Ovary (tissue), 9 donors: ENCODE results near the gene DDX46. TPM values are rescaled to one million over a fixed set of nuclear protein-coding genes. Genes with fewer than 3 reads are reported as not detected.

Experiments used
- DNase-seq, 5 donors: peaks; one replicate each; pipeline ENCODE4 v3.0.0-alpha.2; 2019 to 2020
- H3K27ac ChIP-seq, 2 donors: fragments of 200-600 bp; one replicate each; pipeline versions ENCODE4 v1.5.1 to v1.8.0; 2019 to 2022
- H3K27me3 ChIP-seq: fragments of 200-600 bp; one replicate; pipeline ENCODE4 v1.8.0; 2022
- H3K36me3 ChIP-seq: fragments of 200-600 bp; sonication (generic); one replicate; pipeline ENCODE4 v1.5.1; 2019
- H3K4me1 ChIP-seq: one replicate; pipeline ENCODE4 v1.8.1; 2013; ENCODE audit warnings: mild to moderate bottlenecking, moderate library complexity; ENCODE audit not compliant: insufficient read depth
- H3K4me3 ChIP-seq: fragments of 200-600 bp; sonication (generic); one replicate; pipeline ENCODE4 v1.5.1; 2017
- H3K9me3 ChIP-seq, 2 donors: fragments of 200-600 bp in 1 of 2; sonication (generic) in 1 of 2; one replicate each; pipeline versions ENCODE4 v1.5.1 to v1.8.1; 2013 to 2019; ENCODE audit warnings: mild to moderate bottlenecking in 1 of 2, moderate library complexity in 1 of 2
- CTCF ChIP-seq, 3 donors: fragments of 450-650 bp in 2 of 3; fragments of 200-600 bp in 1 of 3; IDR thresholded peaks; one replicate each; pipeline versions ENCODE4 v1.5.1 to v1.8.0; 2016 to 2022; ENCODE audit warnings: antibody characterized with exemption in 3 of 3, mild to moderate bottlenecking in 1 of 3
- EP300 ChIP-seq: sonication (generic); formaldehyde crosslinking; IDR thresholded peaks from one replicate; pipeline ENCODE4 v1.6.1; 2017; ENCODE audit warnings: antibody characterized with exemption
- POLR2A ChIP-seq: fragments of 450-650 bp; IDR thresholded peaks from one replicate; pipeline ENCODE4 v1.6.1; 2017; ENCODE audit warnings: antibody characterized with exemption, mild to moderate bottlenecking, moderate library complexity
- WGBS, 3 donors: extraction: QIAGEN DNeasy Blood & Tissue Kit in 1 of 3; methylation state at CpG; one replicate each; pipeline versions ENCODE4 v1.1.5 to v1.1.7; 2013 to 2017; 5-methylcytosine and 5-hydroxymethylcytosine counted together
- intact Hi-C, 4 donors: fragments of 100-400 bp; cut with DNase I; formaldehyde crosslinking; loops; one replicate each; pipeline versions ENCODE4 v1.11.0 to v1.15.1; 2022 to 2023
- polyA plus RNA-seq, 2 donors: library from polyadenylated mRNA; stranded (reverse); fragments of 200-250 nt in 1 of 2; fragments of 350-450 nt in 1 of 2; fragmentation: Illumina TruSeq in 1 of 2; extraction: RNeasy Lipid Tissue Mini Kit (QIAGEN cat#74804) in 1 of 2; gene quantifications; one replicate each; pipeline ENCODE4 v1.2.3, GENCODE V29; 2013 to 2014
- total RNA-seq, 7 donors: library from RNA; depleted of rRNA in 2 of 7; stranded (reverse); fragments of >200 nt in 2 of 7; fragmentation: NEBNext Ultra II Directional in 3 of 7; extraction: Animal tissue kit (Norgen Biotek cat#: 25700) in 3 of 7; gene quantifications; one replicate each; pipeline versions ENCODE4 v1.1.0 to v1.2.4, GENCODE V29; 2016 to 2023
- donor health status: DM: no; HTN: no; CAD: no; lungs with moderate emphysema.
- donor health status: DM: no; HTN: no; CAD: no.
- donor health status: Bipolar disorder and iron deficiency.
- donor health status: DM: yes; HTN: yes; CAD: no.
- donor health status: DM: no; HTN: no; CAD: no.
- donor health status: DM: yes; HTN: yes; CAD: no.

DDX46 gene
- total and polyA plus RNA-seq, 9 donors = 17.8 to 54.7 (median 40.2) TPM

- Histone ChIP-seq H3K4me1 (no peaks in the 10 kb centered on the region), H3K4me3 (no peak overlapping the region), H3K36me3 (no peaks in the 10 kb centered on the region), H3K9me3 (no peaks in the 10 kb centered on the region), H3K27me3 (no peaks in the 10 kb centered on the region), H3K27ac (no peak overlapping the region)
- WGBS, 3 donors = 81 to 97% (median 93%) methylated on average over 2 of the region's 2 CpGs
- DNase-seq = no peak
- TF ChIP-seq POLR2A = no peak
- TF ChIP-seq EP300 = no peak
- no peak for TF ChIP-seq CTCF (IDR thresholded peaks at IDR 0.05)
- intact Hi-C loops = no loop called here
Observed at GRCh38 chr5:134777366-134777765, 18.8 kb downstream of the DDX46 start.

GRCh38 chr5:134784241-134784920 lies 25.8 kb downstream of the DDX46 start:
- intact Hi-C loops = no loop called here
- WGBS, 3 donors = 54 to 58% (median 54%) methylated on average over 4 of the region's 4 CpGs
- no peaks in the 10 kb centered on the region for H3K36me3 ChIP-seq

GRCh38 chr5:134784946-134785620 lies 26.5 kb downstream of the DDX46 start:
- no peaks in the 10 kb centered on the region for H3K4me1 ChIP-seq
- no peaks in the 10 kb centered on the region for H3K36me3 ChIP-seq
- H3K27ac ChIP-seq = no peak overlapping the region
- intact Hi-C loops = no loop called here
- no peaks in the 10 kb centered on the region for H3K9me3 ChIP-seq
- DNase-seq = no peak
- no peak for TF ChIP-seq POLR2A
- H3K4me3 ChIP-seq = no peak overlapping the region
- 40 to 53% (median 41%) methylated on average over 3 of the region's 3 CpGs for WGBS, 3 donors
- no peaks in the 10 kb centered on the region for H3K27me3 ChIP-seq

More at GRCh38 chr5:134784241-134784920, 25.8 kb downstream of the DDX46 start:
- no peaks in the 10 kb centered on the region for H3K9me3 ChIP-seq
- no peak overlapping the region for H3K4me3 ChIP-seq
- no peaks in the 10 kb centered on the region for H3K4me1 ChIP-seq
- no peak for TF ChIP-seq POLR2A
- TF ChIP-seq CTCF (IDR thresholded peaks at IDR 0.05) = no peak
- no peak for TF ChIP-seq EP300
- no peak overlapping the region for H3K27ac ChIP-seq
- H3K27me3 ChIP-seq = no peaks in the 10 kb centered on the region
- no peak for DNase-seq

GRCh38 chr5:134787692-134788091 lies 29.1 kb downstream of the DDX46 start:
- Histone ChIP-seq H3K36me3 (no peaks in the 10 kb centered on the region), H3K4me3 (no peak overlapping the region), H3K9me3 (no peaks in the 10 kb centered on the region), H3K4me1 (no peaks in the 10 kb centered on the region), H3K27me3 (no peaks in the 10 kb centered on the region), H3K27ac (no peak overlapping the region)
- intact Hi-C loops = no loop called here
- 95 to 96% (median 96%) methylated on average over 1 of the region's 1 CpG for WGBS, 3 donors
- TF ChIP-seq EP300 = no peak
- TF ChIP-seq CTCF (IDR thresholded peaks at IDR 0.05) = no peak
- no peak for TF ChIP-seq POLR2A
- DNase-seq = no peak

GRCh38 chr5:134791580-134791979 lies 33.0 kb downstream of the DDX46 start:
- H3K27ac ChIP-seq = no peak overlapping the region
- DNase-seq = no peak
- no peaks in the 10 kb centered on the region for H3K4me1 ChIP-seq
- WGBS, 3 donors = 94 to 98% (median 98%) methylated on average over 2 of the region's 2 CpGs
- intact Hi-C loops = no loop called here
- no peaks in the 10 kb centered on the region for H3K9me3 ChIP-seq
- H3K36me3 ChIP-seq = no peaks in the 10 kb centered on the region
- H3K27me3 ChIP-seq = no peaks in the 10 kb centered on the region
- H3K4me3 ChIP-seq = no peak overlapping the region
- TF ChIP-seq POLR2A = no peak
- TF ChIP-seq CTCF (IDR thresholded peaks at IDR 0.05) = no peak
- no peak for TF ChIP-seq EP300
